HUES48 (cell line): ENCODE data around the gene KCNJ4.
A peak's percentile ranks its signal among the peaks of the same experiment; 100 is the strongest.
"Not testable (repeated sequence)": the region's sequence is repeated elsewhere in the genome, so short reads cannot be mapped to it uniquely, and the experiment has no call there.

Experiments used
- H3K27ac ChIP-seq: one replicate; pipeline ENCODE4 v1.7.0; 2013; ENCODE audit warnings: low read depth, low read length, inconsistent platforms
- H3K27me3 ChIP-seq: 2 replicates; pipeline ENCODE4 v1.6.1; 2013; ENCODE audit warnings: mild to moderate bottlenecking, low read length; ENCODE audit not compliant: control insufficient read depth, insufficient read depth
- H3K36me3 ChIP-seq: 2 replicates; pipeline ENCODE4 v1.6.1; 2013; ENCODE audit warnings: low read length; ENCODE audit not compliant: control insufficient read depth, insufficient read depth
- H3K4me1 ChIP-seq: 2 replicates; pipeline ENCODE4 v1.6.1; 2013; ENCODE audit warnings: mild to moderate bottlenecking, low read length; ENCODE audit not compliant: control insufficient read depth, insufficient read depth
- H3K4me3 ChIP-seq: 2 replicates; pipeline ENCODE4 v1.5.1; 2013; ENCODE audit warnings: mild to moderate bottlenecking, low read depth, low read length
- H3K9ac ChIP-seq: 2 replicates; pipeline ENCODE4 v1.6.1; 2013; ENCODE audit warnings: mild to moderate bottlenecking, low read depth, low read length, moderate library complexity
- H3K9me3 ChIP-seq: 2 replicates; pipeline ENCODE4 v1.6.1; 2013; ENCODE audit warnings: low read length; ENCODE audit not compliant: control insufficient read depth, insufficient read depth

Gene KCNJ4

GRCh38 chr22:38471237-38471636, 16.2 kb upstream of the KCNJ4 start:
- H3K9me3 ChIP-seq: no peaks in the 10 kb centered on the region
- no peak overlapping the region for H3K4me3 ChIP-seq
- H3K36me3 ChIP-seq: no peaks in the 10 kb centered on the region; the same call in 1 of the 2 replicates
- H3K27me3 ChIP-seq: peaks cover 18% of the 10 kb centered on the region
- peaks cover 5% of the 10 kb centered on the region; the same call in 1 of the 2 replicates for H3K4me1 ChIP-seq
- no peak overlapping the region for H3K27ac ChIP-seq
- H3K9ac ChIP-seq: no peak overlapping the region

- not testable (repeated sequence) for H3K27ac ChIP-seq, H3K4me1 ChIP-seq, H3K9ac ChIP-seq, H3K36me3 ChIP-seq, H3K9me3 ChIP-seq, H3K4me3 ChIP-seq
- H3K27me3 ChIP-seq: peaks cover 22% of the 10 kb centered on the region
Observed at GRCh38 chr22:38470179-38470578, 15.2 kb upstream of the KCNJ4 start.

DNA sequence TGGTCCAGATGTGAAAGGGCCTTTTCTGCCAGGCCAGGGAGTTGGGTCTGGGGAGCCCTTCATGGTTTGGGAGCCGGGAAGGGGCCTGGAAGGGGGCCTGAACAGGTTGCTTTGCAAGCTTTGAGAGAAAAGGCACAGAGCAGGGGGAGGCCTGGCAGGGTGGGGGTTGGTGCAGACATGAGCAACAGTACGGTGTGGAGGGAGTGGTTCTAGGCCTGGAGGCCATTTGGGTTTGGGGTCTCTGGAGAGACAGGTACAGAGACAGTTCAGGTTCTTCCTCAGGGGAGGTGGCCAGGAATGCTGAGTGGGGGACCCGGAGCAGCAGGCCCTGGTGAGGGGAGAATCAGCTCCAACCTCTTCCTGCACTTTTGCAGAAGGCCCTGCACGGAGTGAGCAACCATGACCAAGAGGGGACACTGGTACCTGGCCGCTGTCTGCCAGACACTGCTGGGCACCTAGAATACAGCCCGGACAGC, 14.3 kb upstream of the KCNJ4 start:
- Histone ChIP-seq H3K36me3 (no peaks in the 10 kb centered on the region), H3K27ac (no peak overlapping the region), H3K9me3 (no peaks in the 10 kb centered on the region), H3K4me1 (peaks cover 5% of the 10 kb centered on the region; the same call in 1 of the 2 replicates), H3K9ac (no peak overlapping the region), H3K4me3 (no peak overlapping the region), H3K27me3 (peaks cover 22% of the 10 kb centered on the region)

- no peak overlapping the region for H3K27ac ChIP-seq
- no peaks in the 10 kb centered on the region for H3K36me3 ChIP-seq
- peaks cover 22% of the 10 kb centered on the region for H3K27me3 ChIP-seq
- H3K9ac ChIP-seq: 0 out of 2 replicates have a peak overlapping the region, but pooled peaks have one; percentile 47
- no peaks in the 10 kb centered on the region for H3K9me3 ChIP-seq
- peaks cover 10% of the 10 kb centered on the region for H3K4me1 ChIP-seq
- H3K4me3 ChIP-seq: peak overlapping the region; percentile 72
Observed at GRCh38 chr22:38468443-38469305, 13.7 kb upstream of the KCNJ4 start.

GRCh38 chr22:38467904-38468442, 13.0 kb upstream of the KCNJ4 start, which contains the start of gene KDELR3:
Gene KDELR3, plus strand, starts transcription at chr22:38468096. Its CDS starts 138 bp downstream, at chr22:38468234.
- Histone ChIP-seq H3K9me3 (no peaks in the 10 kb centered on the region), H3K36me3 (no peaks in the 10 kb centered on the region), H3K27me3 (peaks cover 25% of the 10 kb centered on the region), H3K4me1 (peaks cover 13% of the 10 kb centered on the region), H3K27ac (no peak within 1 kb of the TSS), H3K9ac (peak within 1 kb of the TSS; percentile 47; the same call in 1 of the 2 replicates), H3K4me3 (peak within 1 kb of the TSS; percentile 72)

- Histone ChIP-seq H3K27me3 (peaks cover 30% of the 10 kb centered on the region), H3K9me3 (no peaks in the 10 kb centered on the region), H3K4me1 (peaks cover 13% of the 10 kb centered on the region), H3K9ac (peak overlapping the region; percentile 47; the same call in 1 of the 2 replicates), H3K36me3 (no peaks in the 10 kb centered on the region), H3K27ac (no peak overlapping the region), H3K4me3 (peak overlapping the region; percentile 72)
Observed at GRCh38 chr22:38467438-38467903, 12.5 kb upstream of the KCNJ4 start.

- Histone ChIP-seq H3K4me3 (no peak overlapping the region), H3K27ac (no peak overlapping the region), H3K36me3 (no peaks in the 10 kb centered on the region), H3K9me3 (no peaks in the 10 kb centered on the region), H3K9ac (no peak overlapping the region), H3K4me1 (peaks cover 17% of the 10 kb centered on the region), H3K27me3 (peaks cover 43% of the 10 kb centered on the region)
Observed at GRCh38 chr22:38465673-38466490, 10.9 kb upstream of the KCNJ4 start.

GRCh38 chr22:38464992-38465672, 10.1 kb upstream of the KCNJ4 start:
- Histone ChIP-seq H3K9me3 (no peaks in the 10 kb centered on the region), H3K27me3 (peaks cover 50% of the 10 kb centered on the region), H3K9ac (no peak overlapping the region), H3K36me3 (no peaks in the 10 kb centered on the region), H3K4me3 (no peak overlapping the region), H3K27ac (no peak overlapping the region), H3K4me1 (peaks cover 18% of the 10 kb centered on the region)

DNA sequence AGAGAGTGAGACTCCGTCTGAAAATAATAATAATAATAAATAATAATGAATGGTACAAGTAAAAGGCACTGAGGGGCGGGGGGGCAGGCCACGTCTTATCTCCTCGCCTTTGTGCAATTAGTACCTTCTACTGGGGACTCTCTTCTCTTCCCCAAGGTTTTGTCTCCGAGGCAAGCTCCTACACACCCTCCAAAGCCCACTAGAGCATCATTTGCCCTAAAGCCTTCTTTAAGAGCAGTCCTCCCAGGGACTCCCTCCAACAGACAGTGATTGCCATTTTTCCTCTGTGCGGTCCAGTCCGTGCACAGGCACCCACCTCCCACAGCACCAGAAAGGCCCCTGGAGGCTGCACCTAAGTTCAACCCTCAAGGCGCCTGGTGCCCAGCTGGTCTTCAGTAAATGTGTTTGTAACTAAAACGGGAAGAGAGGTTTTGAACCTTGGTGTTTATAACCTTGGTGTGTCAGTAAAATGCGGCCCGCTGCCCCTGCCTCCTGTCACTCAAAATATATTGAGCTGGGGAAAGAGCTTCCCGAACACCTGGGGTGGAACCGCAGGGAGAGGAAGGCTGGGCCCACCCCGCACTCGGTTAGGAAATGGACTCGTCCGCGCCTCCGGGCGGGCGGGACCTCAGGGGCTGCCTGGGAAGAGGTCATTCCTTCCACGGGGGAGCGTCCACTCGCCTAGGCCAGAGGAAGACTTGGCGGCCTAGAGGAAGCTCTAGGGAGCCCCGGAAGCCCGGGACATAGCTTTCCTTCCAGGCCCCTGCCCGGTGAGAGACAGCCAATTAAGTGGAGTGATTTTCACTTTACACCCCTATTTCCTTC, 8.2 kb upstream of the KCNJ4 start:
- no peaks in the 10 kb centered on the region for H3K9me3 ChIP-seq
- no peak overlapping the region for H3K27ac ChIP-seq
- no peak overlapping the region for H3K9ac ChIP-seq
- H3K36me3 ChIP-seq: no peaks in the 10 kb centered on the region
- H3K27me3 ChIP-seq: peaks cover 60% of the 10 kb centered on the region
- 0 out of 2 replicates have a peak overlapping the region, but pooled peaks have one; percentile 34 for H3K4me3 ChIP-seq
- peaks cover 18% of the 10 kb centered on the region for H3K4me1 ChIP-seq
